H1 (cell line): ENCODE results near the gene ABCA1. TPM values are rescaled to one million over a fixed set of nuclear protein-coding genes. Genes with fewer than 3 reads are reported as not detected.

Source experiments
- CTCF ChIA-PET: fragments of 300-600 bp; sonication (Branson Sonifier 250); formaldehyde crosslinking; loops from one replicate; lab custom pipeline; 2021; ENCODE audit not compliant: partially characterized antibody; lab: Charles Lee
- POLR2A ChIA-PET: fragments of 300-600 bp; sonication (Branson Sonifier 250); formaldehyde crosslinking; loops from one replicate; lab custom pipeline; 2021; ENCODE audit warnings: inconsistent platforms; ENCODE audit not compliant: partially characterized antibody; lab: Charles Lee
- DNase-seq, 2 experiments: peaks; one replicate each; pipeline versions ENCODE4 v3.0.0 to v3.0.0-alpha.2; 2010 to 2022; ENCODE audit warnings: low spot score in 2 of 2, low read depth in 1 of 2, mixed read lengths in 1 of 2
- FAIRE-seq: peaks from 2 replicates; lab custom pipeline; 2011; peaks lifted over from hg19 to GRCh38; lab: Jason Lieb, UNC
- H2AFZ ChIP-seq: 2 replicates; pipeline ENCODE4 v1.8.1; 2012; ENCODE audit warnings: low read length, inconsistent platforms
- H2AK5ac ChIP-seq: 2 replicates; pipeline ENCODE4 v1.6.1; 2013; ENCODE audit warnings: low read depth, low read length
- H2BK120ac ChIP-seq: replicated peaks from 2 replicates; pipeline ENCODE3; 2013; ENCODE audit warnings: low read depth, low read length, inconsistent platforms
- H2BK12ac ChIP-seq: 2 replicates; pipeline ENCODE4 v1.6.1; 2013; ENCODE audit warnings: low read depth, low read length
- H2BK15ac ChIP-seq: 2 replicates; pipeline ENCODE4 v1.6.1; 2013; ENCODE audit warnings: low read length
- H2BK20ac ChIP-seq: 2 replicates; pipeline ENCODE4 v1.6.1; 2013; ENCODE audit warnings: low read length
- H2BK5ac ChIP-seq: 2 replicates; pipeline ENCODE4 v1.6.1; 2013; ENCODE audit warnings: low read depth, low read length
- H3K14ac ChIP-seq: 2 replicates; pipeline ENCODE4 v1.6.1; 2013; ENCODE audit warnings: inconsistent platforms; ENCODE audit not compliant: insufficient read length
- H3K18ac ChIP-seq: 2 replicates; pipeline ENCODE4 v1.6.1; 2013; ENCODE audit warnings: low read length; ENCODE audit errors: extremely low read depth
- H3K23ac ChIP-seq: 2 replicates; pipeline ENCODE4 v1.6.1; 2013; ENCODE audit warnings: inconsistent platforms; ENCODE audit not compliant: insufficient read length
- H3K23me2 ChIP-seq: 2 replicates; pipeline ENCODE4 v1.6.1; 2013; ENCODE audit warnings: low read depth, low read length
- H3K27ac ChIP-seq: 2 replicates; pipeline ENCODE4 v1.6.1; 2011; ENCODE audit warnings: low read depth, low read length, inconsistent platforms
- H3K27me3 ChIP-seq, 4 experiments: replicated peaks in 1 of 4; 1 replicate in 1 of 4; 2 replicates in 3 of 4; pipeline versions ENCODE4 v1.6.1 to v1.8.1; 2011 to 2013; ENCODE audit warnings: low read length in 3 of 4, mild to moderate bottlenecking in 3 of 4, inconsistent platforms in 2 of 4, mixed read lengths in 2 of 4, moderate library complexity in 1 of 4; ENCODE audit not compliant: control insufficient read depth in 3 of 4, insufficient read depth in 3 of 4; ENCODE audit errors: extremely low read depth in 1 of 4
- H3K36me3 ChIP-seq, 4 experiments: 2 replicates each; pipeline versions ENCODE4 v1.6.1 to v1.8.1; 2011 to 2013; ENCODE audit warnings: mild to moderate bottlenecking in 4 of 4, low read length in 3 of 4, moderate library complexity in 2 of 4, control low read depth in 1 of 4, inconsistent platforms in 1 of 4; ENCODE audit not compliant: insufficient read depth in 4 of 4, control insufficient read depth in 2 of 4
- H3K4ac ChIP-seq: replicated peaks from 2 replicates; pipeline ENCODE3; 2013; ENCODE audit warnings: low read length, low read depth, mixed read lengths, inconsistent platforms; ENCODE audit not compliant: insufficient read length
- H3K4me1 ChIP-seq, 4 experiments: replicated peaks in 1 of 4; 1 replicate in 1 of 4; 2 replicates in 3 of 4; pipeline versions ENCODE4 v1.6.1 to v1.8.1; 2011 to 2013; ENCODE audit warnings: low read length in 3 of 4, inconsistent platforms in 2 of 4, mixed read lengths in 1 of 4; ENCODE audit not compliant: insufficient read depth in 4 of 4, control insufficient read depth in 3 of 4
- H3K4me2 ChIP-seq, 2 experiments: 2 replicates each; pipeline versions ENCODE4 v1.6.1 to v1.8.1; 2011 to 2013; ENCODE audit warnings: low read depth in 2 of 2, low read length in 2 of 2, control low read depth in 1 of 2, inconsistent platforms in 1 of 2, mild to moderate bottlenecking in 1 of 2; ENCODE audit not compliant: insufficient read depth in 1 of 2
- H3K4me3 ChIP-seq, 4 experiments: fragments of 200-600, 300-600 bp in 1 of 4; sonication (generic), shearing (Covaris generic), sonication (Bioruptor Twin) in 1 of 4; 2 replicates each; pipeline versions ENCODE4 v1.5.1 to v1.8.1; 2011 to 2016; ENCODE audit warnings: low read length in 4 of 4, low read depth in 3 of 4, control low read depth in 2 of 4, inconsistent platforms in 2 of 4, mild to moderate bottlenecking in 2 of 4, mixed read lengths in 1 of 4, moderate library complexity in 1 of 4; ENCODE audit not compliant: insufficient read depth in 2 of 4; ENCODE audit errors: extremely low read depth in 1 of 4
- H3K56ac ChIP-seq: replicated peaks from 2 replicates; pipeline ENCODE3; 2013; ENCODE audit warnings: low read depth, mild to moderate bottlenecking, mixed read lengths, low read length, inconsistent platforms; ENCODE audit not compliant: insufficient read length
- H3K79me1 ChIP-seq: 2 replicates; pipeline ENCODE4 v1.6.1; 2013; ENCODE audit warnings: low read depth, low read length, control low read depth
- H3K79me2 ChIP-seq, 2 experiments: 2 replicates each; pipeline versions ENCODE4 v1.6.1 to v1.8.1; 2012 to 2013; ENCODE audit warnings: low read length in 2 of 2, mild to moderate bottlenecking in 2 of 2, inconsistent platforms in 1 of 2; ENCODE audit not compliant: insufficient read depth in 2 of 2, control insufficient read depth in 1 of 2
- H3K9ac ChIP-seq, 4 experiments: replicated peaks in 1 of 4; 1 replicate in 1 of 4; 2 replicates in 3 of 4; pipeline versions ENCODE4 v1.6.1 to v1.8.1; 2011 to 2013; ENCODE audit warnings: low read depth in 3 of 4, low read length in 3 of 4, control low read depth in 2 of 4, mild to moderate bottlenecking in 2 of 4, moderate library complexity in 2 of 4, inconsistent platforms in 1 of 4; ENCODE audit errors: extremely low read depth in 1 of 4
- H3K9me3 ChIP-seq, 2 experiments: 2 replicates each; pipeline versions ENCODE4 v1.6.1 to v1.8.1; 2012 to 2013; ENCODE audit warnings: mild to moderate bottlenecking in 2 of 2, moderate library complexity in 2 of 2, control low read depth in 1 of 2, inconsistent platforms in 1 of 2, low read depth in 1 of 2, low read length in 1 of 2, mixed read lengths in 1 of 2; ENCODE audit not compliant: insufficient read depth in 2 of 2
- H4K20me1 ChIP-seq, 2 experiments: replicated peaks in 1 of 2; 2 replicates each; pipeline versions ENCODE3 to v1.8.1; 2011 to 2013; ENCODE audit warnings: inconsistent platforms in 2 of 2, low read length in 2 of 2, mild to moderate bottlenecking in 1 of 2; ENCODE audit not compliant: insufficient read depth in 2 of 2, control insufficient read depth in 1 of 2
- H4K5ac ChIP-seq: 2 replicates; pipeline ENCODE4 v1.6.1; 2013; ENCODE audit warnings: low read length, low read depth, mixed read lengths, inconsistent platforms; ENCODE audit not compliant: insufficient read length
- H4K8ac ChIP-seq: 2 replicates; pipeline ENCODE4 v1.8.0; 2013; ENCODE audit warnings: mild to moderate bottlenecking, moderate library complexity, low read length, inconsistent platforms; ENCODE audit not compliant: insufficient read depth; ENCODE audit errors: extremely low read depth
- H4K91ac ChIP-seq: replicated peaks from 2 replicates; pipeline ENCODE3; 2013; ENCODE audit warnings: low read length, mixed read lengths, inconsistent platforms; ENCODE audit not compliant: insufficient read length
- ASH2L ChIP-seq: fragments of 200-600, 300-600 bp; sonication (generic); IDR thresholded peaks from one replicate; pipeline ENCODE4 v1.7.1; 2017; ENCODE audit warnings: low read length
- BACH1 ChIP-seq: IDR thresholded peaks from 2 replicates; pipeline ENCODE4 v1.6.1; 2012; ENCODE audit warnings: low read length, improper control_type of control experiment
- CEBPB ChIP-seq: IDR thresholded peaks from 2 replicates; pipeline ENCODE4 v1.6.1; 2012; ENCODE audit warnings: low read depth, low read length
- EZH2 ChIP-seq: fragments of 200-600 bp; sonication (generic); IDR thresholded peaks from 2 replicates; pipeline ENCODE4 v1.7.1; 2012; ENCODE audit warnings: low read depth, mild to moderate bottlenecking, moderate library complexity, low read length, inconsistent platforms; ENCODE audit not compliant: severe bottlenecking
- GTF2F1 ChIP-seq: IDR thresholded peaks from 2 replicates; pipeline ENCODE4 v1.6.1; 2012; ENCODE audit warnings: low read depth, low read length, improper control_type of control experiment, borderline replicate concordance
- HDAC6 ChIP-seq: IDR thresholded peaks from one replicate; pipeline ENCODE4 v1.7.1; 2012; ENCODE audit warnings: low read depth, mild to moderate bottlenecking, inconsistent platforms, low read length, moderate library complexity
- JUN ChIP-seq: IDR thresholded peaks from 2 replicates; pipeline ENCODE4 v1.6.1; 2011; ENCODE audit warnings: low read depth, mild to moderate bottlenecking, improper control_type of control experiment, low read length
- JUND ChIP-seq: IDR thresholded peaks from 2 replicates; pipeline ENCODE4 v1.6.1; 2011; ENCODE audit warnings: mild to moderate bottlenecking, improper control_type of control experiment, low read length
- MAX ChIP-seq: IDR thresholded peaks from 2 replicates; pipeline ENCODE4 v1.6.1; 2012; ENCODE audit warnings: inconsistent platforms
- POLR2AphosphoS5 ChIP-seq: IDR thresholded peaks from 2 replicates; pipeline ENCODE4 v1.6.1; 2011; ENCODE audit warnings: low read depth, low read length
- RFX5 ChIP-seq: IDR thresholded peaks from 2 replicates; pipeline ENCODE4 v1.6.1; 2011; ENCODE audit warnings: low read depth, low read length, improper control_type of control experiment, borderline replicate concordance
- SIX5 ChIP-seq: IDR thresholded peaks from 2 replicates; pipeline ENCODE4 v1.6.1; 2011; ENCODE audit warnings: mild to moderate bottlenecking, low read depth, low read length
- SP4 ChIP-seq: IDR thresholded peaks from 2 replicates; pipeline ENCODE4 v1.6.1; 2012; ENCODE audit warnings: low read length, inconsistent platforms
- SRF ChIP-seq: IDR thresholded peaks from 2 replicates; pipeline ENCODE4 v1.6.1; 2011; ENCODE audit warnings: mild to moderate bottlenecking, low read depth, low read length, moderate library complexity
- TAF1 ChIP-seq: IDR thresholded peaks from 2 replicates; pipeline ENCODE4 v1.6.1; 2011; ENCODE audit warnings: mild to moderate bottlenecking, low read depth, low read length
- TCF12 ChIP-seq: IDR thresholded peaks from 2 replicates; pipeline ENCODE4 v1.6.1; 2011; ENCODE audit warnings: low read depth, mild to moderate bottlenecking, low read length
- YY1 ChIP-seq: IDR thresholded peaks from 2 replicates; pipeline ENCODE4 v1.6.1; 2011; ENCODE audit warnings: low read depth, mild to moderate bottlenecking, low read length
- WGBS, 2 experiments: shearing (Covaris generic) in 1 of 2; methylation state at CpG; one replicate each; pipeline versions ENCODE4 v1.1.6 to v1.1.7; 2013 to 2015; ENCODE audit warnings: low lambda C conversion rate in 2 of 2, mixed read lengths in 2 of 2, inconsistent platforms in 1 of 2, low coverage in 1 of 2, missing lambda C conversion rate in 1 of 2; ENCODE audit not compliant: insufficient replicate concordance in 2 of 2, insufficient coverage in 1 of 2, insufficient read length in 1 of 2; ENCODE audit errors: extremely low coverage in 1 of 2, missing lambda C conversion rate in 1 of 2; 5-methylcytosine and 5-hydroxymethylcytosine counted together
- polyA plus RNA-seq, 7 experiments: library from polyadenylated mRNA; depleted of rRNA in 3 of 7; stranded (reverse) in 5 of 7; unstranded in 2 of 7; fragments of >200 nt in 5 of 7; fragments of 200-250 nt in 2 of 7; gene quantifications; 1 replicate in 5 of 7; 2 replicates in 1 of 7; 4 replicates in 1 of 7; pipeline versions ENCODE4 v1.2.1 to v1.2.3, GENCODE V29; 2011 to 2013; ENCODE audit warnings: missing spikeins in 2 of 7, mixed read lengths in 2 of 7
- total RNA-seq: library from RNA; stranded (reverse); fragmentation: NEBNext Ultra II Directional; extraction: Animal tissue kit (Norgen Biotek cat#: 25700); gene quantifications from 2 replicates; pipeline ENCODE4 v1.2.1, GENCODE V29; 2021

The ABCA1 gene
- total and polyA plus RNA-seq, 2 of the 8 experiments (the other 6 are each of a cell fraction or from before 2014, with no cell fraction given) = 6.9 to 7.8 TPM

GRCh38 chr9:104903609-104904008 is 24.3 kb downstream of the ABCA1 start:
- Histone ChIP-seq H3K36me3 (no peaks in the 10 kb centered on the region), H3K56ac (no peak overlapping the region), H2BK120ac (no peak overlapping the region), H3K79me1 (peaks cover 3% of the 10 kb centered on the region; the same call in 1 of the 2 replicates), H4K5ac (no peak overlapping the region), H3K4me3 (no peak overlapping the region), H3K18ac (no peak overlapping the region), H2AFZ (no peak overlapping the region), H3K9ac (no peak overlapping the region), H3K4me2 (no peak overlapping the region), H3K9me3 (no peaks in the 10 kb centered on the region), H4K20me1 (no peaks in the 10 kb centered on the region), H3K14ac (no peak overlapping the region), H3K79me2 (no peaks in the 10 kb centered on the region), H3K4me1 (peaks cover 0 to 5% (median 4%) of the 10 kb centered on the region in 4 experiments; a peak in 4 of 7 replicates), H3K27me3 (no peaks in the 10 kb centered on the region), H2BK5ac (no peak overlapping the region), H3K23me2 (no peaks in the 10 kb centered on the region), H3K27ac (no peak overlapping the region), H2BK20ac (no peak overlapping the region), H3K4ac (no peak overlapping the region), H2BK12ac (no peak overlapping the region), H4K8ac (no peak overlapping the region), H2AK5ac (no peak overlapping the region), H4K91ac (no peak overlapping the region), H3K23ac (no peak overlapping the region), H2BK15ac (no peak overlapping the region)
- WGBS, 2 experiments = 80% methylated on average over 8 of the region's 8 CpGs; no CpG with 5 or more reads in 1 of the 2 experiments
- ChIA-PET POLR2A (interaction anchor here (0.9 to 1.1 kb wide), 2 partner anchors 10 to 14 kb away, joined by 3 read pairs; no protein-coding TSS in a partner anchor), CTCF (interaction anchor here (0.6 to 1.8 kb wide), 4 partner anchors 23 to 510 kb away, joined by 3 to 7 read pairs (median 3); no protein-coding TSS in a partner anchor)
- no peak for FAIRE-seq
- no peak for DNase-seq
- no peak for TF ChIP-seq TAF1
- no peak for TF ChIP-seq POLR2AphosphoS5
- no peak for TF ChIP-seq JUND
- TF ChIP-seq TCF12 = no peak
- no peak for TF ChIP-seq JUN
- TF ChIP-seq MAX = no peak
- TF ChIP-seq ASH2L = no peak
- TF ChIP-seq SRF = no peak
- TF ChIP-seq YY1 = no peak
- no peak for TF ChIP-seq CEBPB
- no peak for TF ChIP-seq BACH1
- no peak for TF ChIP-seq EZH2
- TF ChIP-seq SP4 = no peak
- no peak for TF ChIP-seq SIX5
- TF ChIP-seq RFX5 = no peak
- TF ChIP-seq HDAC6 = no peak
- TF ChIP-seq GTF2F1 = no peak
